ENCODE measurements around the gene SSR1.
"Not testable (repeated sequence)": the region's sequence is repeated elsewhere in the genome, so short reads cannot be mapped to it uniquely, and the experiment has no call there.

Gene SSR1

DNA sequence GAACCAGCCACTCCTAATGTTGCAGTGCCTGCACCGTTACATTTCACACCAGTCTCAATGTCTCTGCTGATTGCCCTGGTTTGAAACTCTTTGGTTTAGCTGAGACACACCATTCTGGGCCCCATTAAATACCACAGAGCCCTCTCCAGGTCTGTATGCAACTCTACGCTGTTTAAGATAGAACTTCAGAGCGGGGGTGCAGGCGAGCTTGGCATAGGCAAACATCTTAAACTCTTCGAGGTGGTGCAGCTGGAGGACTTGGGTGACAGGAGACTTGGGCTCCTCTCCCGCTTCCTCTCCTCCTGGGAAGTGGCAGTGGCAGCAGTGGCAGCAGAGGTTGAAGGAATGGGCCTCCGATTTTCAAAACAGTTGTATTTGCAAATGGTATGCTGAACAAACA lies 18.5 kb upstream of the SSR1 start:
- H3K4me3 ChIP-seq (ENCODE audit: low read depth, low read length) = no peak overlapping the region
- ChIA-PET CTCF (no interaction called here), POLR2A (no interaction called here)
- DNase-seq (ENCODE audit: low read depth, low spot score) = no peak
- TF ChIP-seq, protein P1, sequence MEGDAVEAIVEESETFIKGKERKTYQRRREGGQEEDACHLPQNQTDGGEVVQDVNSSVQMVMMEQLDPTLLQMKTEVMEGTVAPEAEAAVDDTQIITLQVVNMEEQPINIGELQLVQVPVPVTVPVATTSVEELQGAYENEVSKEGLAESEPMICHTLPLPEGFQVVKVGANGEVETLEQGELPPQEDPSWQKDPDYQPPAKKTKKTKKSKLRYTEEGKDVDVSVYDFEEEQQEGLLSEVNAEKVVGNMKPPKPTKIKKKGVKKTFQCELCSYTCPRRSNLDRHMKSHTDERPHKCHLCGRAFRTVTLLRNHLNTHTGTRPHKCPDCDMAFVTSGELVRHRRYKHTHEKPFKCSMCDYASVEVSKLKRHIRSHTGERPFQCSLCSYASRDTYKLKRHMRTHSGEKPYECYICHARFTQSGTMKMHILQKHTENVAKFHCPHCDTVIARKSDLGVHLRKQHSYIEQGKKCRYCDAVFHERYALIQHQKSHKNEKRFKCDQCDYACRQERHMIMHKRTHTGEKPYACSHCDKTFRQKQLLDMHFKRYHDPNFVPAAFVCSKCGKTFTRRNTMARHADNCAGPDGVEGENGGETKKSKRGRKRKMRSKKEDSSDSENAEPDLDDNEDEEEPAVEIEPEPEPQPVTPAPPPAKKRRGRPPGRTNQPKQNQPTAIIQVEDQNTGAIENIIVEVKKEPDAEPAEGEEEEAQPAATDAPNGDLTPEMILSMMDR (IDR thresholded peaks at IDR 0.05; ENCODE audit: insufficient read depth, low read length, missing control alignments) = no peak

DNA sequence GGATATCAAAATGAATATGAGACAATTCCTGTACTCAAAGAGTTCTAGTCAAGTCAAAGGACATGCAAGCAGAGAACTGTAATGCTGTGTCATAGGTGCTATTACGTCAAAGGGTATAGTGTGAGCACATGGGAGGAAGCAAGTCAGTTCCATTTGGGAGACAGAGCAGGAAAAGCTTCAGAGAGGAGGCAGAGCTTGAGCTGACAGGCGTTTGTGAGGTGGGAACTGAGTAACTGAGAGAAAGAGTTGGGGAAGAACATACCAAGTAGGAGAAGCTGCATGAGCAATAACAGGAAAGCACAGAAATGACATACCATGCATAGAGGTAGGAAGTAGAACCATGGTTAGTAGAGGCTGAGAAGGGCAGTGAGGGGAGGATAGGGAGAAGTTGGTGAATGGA lies 15.2 kb upstream of the SSR1 start:
- ChIA-PET POLR2A (no interaction called here), CTCF (no interaction called here)
- TF ChIP-seq, protein P1 (IDR thresholded peaks at IDR 0.05; ENCODE audit: insufficient read depth, low read length, missing control alignments) = no peak
- DNase-seq (ENCODE audit: low read depth, low spot score) = no peak
- no peak overlapping the region for H3K4me3 ChIP-seq (ENCODE audit: low read depth, low read length)

GRCh38 chr6:7325750-7326149 lies 12.8 kb upstream of the SSR1 start:
- TF ChIP-seq, protein P1 (IDR thresholded peaks at IDR 0.05; ENCODE audit: insufficient read depth, low read length, missing control alignments) = no peak
- CTCF ChIA-PET = no interaction called here
- H3K4me3 ChIP-seq (ENCODE audit: low read depth, low read length) = no peak overlapping the region
- no peak for DNase-seq (ENCODE audit: low read depth, low spot score)
- POLR2A ChIA-PET = no interaction called here

DNA sequence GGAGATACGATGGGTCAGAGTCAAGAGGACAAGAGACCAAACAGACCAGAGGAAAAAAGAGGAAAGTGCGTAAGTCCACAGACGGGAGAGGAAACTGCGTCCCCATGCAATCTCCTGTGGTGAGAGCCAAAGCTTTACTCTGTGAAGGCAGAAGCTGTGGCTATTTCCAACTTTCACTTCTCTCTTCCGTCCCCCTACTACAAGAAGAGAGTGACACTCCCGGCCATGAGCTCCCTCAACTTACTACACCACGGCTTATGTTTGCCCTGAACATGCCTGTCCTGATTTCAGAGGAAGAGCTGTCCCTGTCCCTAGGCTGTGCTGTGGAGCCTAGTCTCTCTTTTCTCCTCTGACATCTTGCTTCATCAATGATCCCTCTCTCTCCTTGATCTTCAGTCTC lies 11.5 kb upstream of the SSR1 start:
- ChIA-PET CTCF (interaction anchor here (1.0 kb wide), 1 partner anchor 17 kb away, joined by 3 read pairs; no protein-coding TSS in a partner anchor), POLR2A (interaction anchor here (1.3 kb wide), 1 partner anchor 11 kb away, joined by 3 read pairs; the partner anchor contains the start of gene SSR1)
- no peak overlapping the region for H3K4me3 ChIP-seq (ENCODE audit: low read depth, low read length)

GRCh38 chr6:7323074-7323473 lies 10.1 kb upstream of the SSR1 start:
- DNase-seq (ENCODE audit: low read depth, low spot score) = no peak
- H3K4me3 ChIP-seq (ENCODE audit: low read depth, low read length) = no peak overlapping the region
- TF ChIP-seq, protein P1 (IDR thresholded peaks at IDR 0.05; ENCODE audit: insufficient read depth, low read length, missing control alignments) = no peak
- POLR2A ChIA-PET = no interaction called here
- CTCF ChIA-PET = no interaction called here

More for the DNA sequence above, 11.5 kb upstream of the SSR1 start:
- no peak for DNase-seq (ENCODE audit: low read depth, low spot score)
- TF ChIP-seq, protein P1 (IDR thresholded peaks at IDR 0.05; ENCODE audit: insufficient read depth, low read length, missing control alignments) = no peak

DNA sequence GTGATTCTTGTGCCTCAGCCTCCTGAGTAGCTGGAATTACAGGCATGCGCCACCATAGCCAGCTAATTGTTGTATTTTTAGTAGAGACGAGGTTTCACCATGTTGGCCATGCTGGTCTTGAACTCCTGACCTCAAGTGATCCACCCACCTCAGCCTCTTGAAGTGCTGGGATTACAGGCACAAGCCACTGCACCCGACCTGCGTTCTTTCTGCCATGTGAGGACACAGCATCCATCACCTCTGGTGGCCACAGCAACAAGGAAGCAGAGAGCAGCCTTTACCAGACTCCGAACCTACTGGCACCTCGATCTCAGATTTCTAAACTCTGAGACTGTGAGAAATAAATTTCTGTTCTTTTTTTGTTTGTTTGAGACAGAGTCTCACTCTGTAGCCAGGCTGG lies 8.9 kb upstream of the SSR1 start:
- DNase-seq (ENCODE audit: low read depth, low spot score); POLR2A ChIA-PET; CTCF ChIA-PET; H3K4me3 ChIP-seq (ENCODE audit: low read depth, low read length): not testable (repeated sequence)

GRCh38 chr6:7319406-7319805 lies 6.4 kb upstream of the SSR1 start:
- H3K4me3 ChIP-seq (ENCODE audit: low read depth, low read length); CTCF ChIA-PET; DNase-seq (ENCODE audit: low read depth, low spot score); POLR2A ChIA-PET: not testable (repeated sequence)
